Measurements from ENCODE around the gene GALK2.
"Not testable (repeated sequence)": the region's sequence is repeated elsewhere in the genome, so short reads cannot be mapped to it uniquely, and the experiment has no call there.

Gene GALK2

DNA sequence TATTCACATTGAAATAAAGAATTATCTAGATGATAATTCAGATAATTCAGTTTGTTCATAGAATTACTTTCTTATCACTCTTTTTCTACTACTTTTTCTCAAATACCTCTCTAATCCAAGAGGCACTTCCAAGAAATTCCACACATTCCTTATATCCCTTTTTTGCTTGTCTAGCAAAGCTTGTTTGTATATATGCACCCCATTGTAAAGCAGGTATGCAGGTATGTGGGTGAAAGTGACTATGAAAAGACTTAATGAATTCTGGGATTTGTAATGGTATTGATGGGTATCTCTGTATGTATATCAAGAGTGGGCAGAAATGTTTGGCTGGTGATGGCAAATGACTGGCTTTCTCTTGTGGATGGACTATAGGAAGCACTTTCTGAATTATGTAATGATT is 158.9 kb downstream of the GALK2 start:
- in situ Hi-C loops (cut with MboI; ENCODE audit: low sequenced_read_pairs): no loop called here

DNA sequence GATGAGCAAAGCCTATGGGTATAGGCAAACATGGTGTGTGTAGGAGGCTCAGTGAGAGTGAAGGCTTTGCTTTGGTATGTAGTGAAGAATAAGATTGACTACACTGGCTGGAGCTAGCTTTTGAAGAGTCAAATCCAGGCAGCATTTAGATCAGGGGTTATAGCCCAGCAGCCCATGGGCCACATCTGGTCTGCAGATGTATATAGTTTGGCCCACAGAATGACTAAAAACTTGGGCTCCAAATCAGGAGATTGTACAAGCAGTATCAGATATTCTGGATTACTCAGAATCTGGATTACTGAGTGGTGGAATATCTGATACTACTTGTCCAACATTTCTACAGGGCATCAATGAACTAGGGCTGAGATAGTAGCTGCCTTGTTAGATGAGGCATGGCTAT is 160.1 kb downstream of the GALK2 start:
- in situ Hi-C loops (cut with MboI; ENCODE audit: low sequenced_read_pairs): no loop called here

DNA sequence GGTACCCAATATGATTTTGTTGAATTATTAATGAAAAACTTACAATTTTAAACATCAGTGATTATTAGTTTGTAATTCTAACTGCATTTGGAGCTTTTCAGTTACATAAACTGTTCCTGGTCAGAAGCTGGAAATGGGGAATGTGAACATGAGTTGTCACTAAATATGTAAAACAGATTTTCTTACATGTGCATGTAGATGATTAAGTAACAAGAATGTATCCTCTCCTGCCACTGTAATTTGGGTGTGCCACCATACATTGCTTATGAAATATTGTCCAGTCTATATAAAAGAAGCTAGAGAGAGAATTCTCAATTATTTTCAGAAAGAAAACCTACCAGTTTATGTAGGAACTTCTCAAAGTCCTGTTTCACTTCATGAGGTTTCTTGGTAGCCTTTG is 161.4 kb downstream of the GALK2 start:
- in situ Hi-C loops (cut with MboI; ENCODE audit: low sequenced_read_pairs): no loop called here

GRCh38 chr15:49331951-49332350 is 161.9 kb downstream of the GALK2 start:
- in situ Hi-C loops (cut with MboI; ENCODE audit: low sequenced_read_pairs): no loop called here

GRCh38 chr15:49339656-49340055 is 169.6 kb downstream of the GALK2 start:
- in situ Hi-C loops (cut with MboI; ENCODE audit: low sequenced_read_pairs): no loop called here

GRCh38 chr15:49343546-49343945 is 173.5 kb downstream of the GALK2 start:
- in situ Hi-C loops (cut with MboI; ENCODE audit: low sequenced_read_pairs): no loop called here

GRCh38 chr15:49354439-49354838 is 184.4 kb downstream of the GALK2 start:
- in situ Hi-C loops (cut with MboI; ENCODE audit: low sequenced_read_pairs): not testable (repeated sequence)

DNA sequence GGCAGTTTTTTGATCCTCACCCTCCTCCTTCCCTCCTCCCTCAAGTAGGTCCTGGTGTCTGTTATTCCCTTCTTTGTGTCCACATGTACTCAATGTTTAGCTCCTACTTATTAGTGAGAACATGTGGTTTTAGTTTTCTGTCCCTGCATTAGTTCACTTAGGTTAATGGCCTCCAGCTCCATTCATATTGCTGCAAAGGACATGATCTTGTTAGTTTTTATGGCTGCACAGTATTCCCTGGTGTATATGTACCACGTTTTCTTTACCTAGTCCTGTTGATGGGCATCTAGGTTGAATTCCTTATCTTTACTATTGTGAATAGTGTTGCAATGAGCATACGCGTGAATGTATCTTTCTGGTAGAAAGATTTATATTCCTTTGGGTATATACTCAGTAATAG is 191.3 kb downstream of the GALK2 start:
- in situ Hi-C loops (cut with MboI; ENCODE audit: low sequenced_read_pairs): no loop called here

DNA sequence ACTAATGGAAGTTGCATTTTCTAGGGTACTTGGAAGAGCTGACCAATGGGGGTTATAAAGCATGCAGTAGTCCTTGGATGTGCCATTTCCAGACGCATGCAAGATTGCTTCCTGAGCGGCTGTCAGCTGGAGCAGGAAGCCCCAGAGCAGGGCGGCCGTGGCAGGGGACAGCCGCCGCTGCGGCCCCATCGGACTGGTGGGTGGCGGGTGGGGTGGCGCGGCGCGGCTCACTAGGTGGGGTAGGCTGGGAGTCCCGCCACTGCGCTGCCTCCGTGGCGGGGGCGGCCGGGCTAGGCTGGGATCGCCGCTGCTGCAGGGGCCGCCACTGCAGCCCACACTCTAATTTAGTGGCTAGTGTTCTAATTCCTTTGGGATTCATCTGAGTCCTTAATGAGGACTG is 196.4 kb downstream of the GALK2 start:
- in situ Hi-C loops (cut with MboI; ENCODE audit: low sequenced_read_pairs): no loop called here

DNA sequence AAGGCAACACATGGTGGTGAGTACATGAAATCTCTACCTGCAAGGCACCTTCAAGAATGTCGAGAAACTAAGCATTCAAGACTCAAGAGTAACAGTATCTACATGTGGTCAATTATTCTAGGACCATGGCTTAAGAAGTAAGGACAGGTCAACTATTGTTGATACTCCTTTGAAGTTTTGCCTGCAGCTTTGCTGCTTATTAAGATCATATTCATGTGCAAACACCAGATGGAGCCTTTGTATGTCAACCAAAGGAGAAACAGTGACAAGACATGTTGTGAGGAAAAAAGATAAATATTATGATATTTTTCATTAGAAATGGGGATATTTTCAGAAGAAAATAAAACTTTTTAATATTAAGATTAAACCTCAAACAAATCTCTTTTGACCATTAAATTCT is 200.7 kb downstream of the GALK2 start:
- in situ Hi-C loops (cut with MboI; ENCODE audit: low sequenced_read_pairs): no loop called here

DNA sequence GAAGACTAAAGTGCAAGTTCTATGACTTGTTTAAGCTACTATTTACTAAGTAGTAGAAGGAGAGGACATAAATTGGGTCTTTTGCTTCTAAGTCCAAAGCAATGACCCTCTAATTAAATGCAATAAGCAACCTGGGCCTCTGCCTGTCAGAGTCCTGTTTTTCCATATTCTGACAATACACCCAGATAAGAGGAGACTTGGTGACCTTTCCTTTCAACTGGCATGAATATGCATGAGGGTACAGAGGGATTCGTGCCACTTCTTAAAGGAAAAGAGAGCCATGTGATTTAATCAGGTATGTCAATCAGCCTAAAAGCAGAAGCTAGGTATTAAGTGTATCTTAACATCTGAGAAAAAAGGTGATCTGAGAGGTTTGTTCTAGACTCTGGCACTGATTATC is 202.3 kb downstream of the GALK2 start:
- in situ Hi-C loops (cut with MboI; ENCODE audit: low sequenced_read_pairs): no loop called here

GRCh38 chr15:49379996-49380395 is 209.9 kb downstream of the GALK2 start:
- in situ Hi-C loops (cut with MboI; ENCODE audit: low sequenced_read_pairs): no loop called here

DNA sequence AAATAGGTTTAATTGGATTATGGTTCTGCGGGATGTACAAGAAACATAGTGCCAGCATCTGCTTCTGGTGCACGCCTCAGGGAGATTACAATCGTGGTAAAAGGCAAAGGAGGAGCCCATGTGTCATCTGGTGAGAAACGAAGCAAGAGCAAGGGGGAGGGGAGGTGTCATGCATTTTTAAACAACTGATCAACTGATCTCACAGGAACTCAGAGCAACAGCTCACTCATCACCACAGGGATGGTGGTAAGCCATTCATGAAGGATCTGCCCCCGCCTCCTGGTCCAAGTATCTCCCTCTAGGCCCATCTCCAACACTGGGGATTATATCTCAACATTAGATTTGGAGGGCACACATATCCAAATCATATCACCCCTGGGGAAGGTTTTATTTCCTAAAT is 210.9 kb downstream of the GALK2 start:
- in situ Hi-C loops (cut with MboI; ENCODE audit: low sequenced_read_pairs): no loop called here
